ENCODE data around the gene BMPER.

BMPER gene

DNA sequence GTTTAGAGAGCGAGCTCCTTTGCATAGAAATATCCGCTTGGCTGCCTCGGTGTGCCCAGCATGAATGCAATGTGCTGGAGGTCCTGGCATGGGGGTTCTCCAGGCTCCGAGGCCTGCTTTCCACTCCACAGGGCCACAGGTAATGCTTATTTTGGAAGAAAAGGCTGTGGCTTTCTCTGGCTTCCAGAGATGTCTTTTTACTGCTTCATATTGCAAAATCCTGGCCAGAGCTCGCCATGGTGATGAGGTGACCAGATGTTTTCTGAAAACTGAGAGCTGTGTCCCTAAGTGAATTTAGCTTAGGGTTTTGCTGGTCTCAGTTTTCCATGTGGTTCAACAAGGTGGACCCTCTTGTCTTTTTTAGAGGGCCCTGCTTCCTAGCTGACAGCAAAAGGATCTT, 65.2 kb downstream of the BMPER start:
- no peak for DNase-seq (ENCODE audit: low spot score)

DNA sequence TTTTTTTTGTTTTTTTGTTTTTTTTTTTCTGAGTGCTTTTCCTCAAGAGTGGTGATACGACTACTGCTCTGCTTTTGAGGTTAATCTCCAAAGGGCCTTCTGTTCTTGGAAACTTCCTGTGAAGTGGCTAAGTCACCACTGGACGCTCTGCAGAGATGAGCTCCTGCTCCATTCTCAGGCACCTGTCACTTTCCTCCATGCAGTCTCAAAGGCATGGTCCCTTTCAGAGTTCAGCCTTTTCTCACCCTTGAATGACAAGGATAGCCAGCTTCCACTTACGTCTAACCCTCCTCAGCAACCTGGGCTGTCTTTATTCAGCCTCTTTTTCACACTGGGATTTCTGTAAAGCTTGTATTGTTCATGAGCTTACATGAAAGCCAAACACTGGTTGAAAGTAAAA, 65.8 kb downstream of the BMPER start:
- DNase-seq (ENCODE audit: low spot score): no peak

DNA sequence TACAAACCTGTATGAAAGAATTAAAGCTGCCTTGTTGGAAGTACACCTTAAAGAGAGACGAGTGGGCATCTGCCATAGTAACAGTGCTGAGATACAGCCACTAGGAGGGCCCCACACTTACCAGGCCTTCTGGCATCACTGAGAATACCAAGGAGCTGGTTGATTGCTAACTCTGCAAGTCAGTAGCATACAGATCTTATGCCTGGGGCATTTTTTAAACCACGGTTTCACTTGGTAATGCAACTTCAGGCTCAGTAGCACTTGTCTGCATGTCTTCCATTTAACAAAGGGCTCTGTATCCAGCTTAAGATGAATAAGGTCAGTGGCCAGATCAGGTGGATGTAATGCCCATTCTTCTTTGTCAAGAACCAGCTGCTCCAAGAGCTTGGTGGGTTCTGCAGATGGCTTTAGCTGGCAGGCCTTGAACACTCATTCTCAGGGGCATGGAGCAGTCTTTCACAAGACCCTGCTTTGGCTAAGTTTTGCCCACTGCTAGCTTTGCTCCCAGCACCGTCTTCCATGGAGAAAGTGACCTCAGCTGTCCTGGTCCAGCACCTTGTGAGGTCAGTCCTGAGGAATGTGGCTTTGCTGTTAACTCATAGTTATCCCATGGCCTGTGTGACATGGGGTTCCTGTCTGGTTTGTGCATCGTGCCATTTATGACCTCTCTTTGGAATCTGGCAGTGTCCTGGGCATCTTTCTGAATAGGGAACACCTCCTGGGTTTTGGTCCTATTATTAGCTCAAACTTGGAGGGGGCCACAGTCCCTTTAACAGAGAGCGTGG, 68.1 kb downstream of the BMPER start:
- DNase-seq (ENCODE audit: low spot score): peak; percentile 21

DNA sequence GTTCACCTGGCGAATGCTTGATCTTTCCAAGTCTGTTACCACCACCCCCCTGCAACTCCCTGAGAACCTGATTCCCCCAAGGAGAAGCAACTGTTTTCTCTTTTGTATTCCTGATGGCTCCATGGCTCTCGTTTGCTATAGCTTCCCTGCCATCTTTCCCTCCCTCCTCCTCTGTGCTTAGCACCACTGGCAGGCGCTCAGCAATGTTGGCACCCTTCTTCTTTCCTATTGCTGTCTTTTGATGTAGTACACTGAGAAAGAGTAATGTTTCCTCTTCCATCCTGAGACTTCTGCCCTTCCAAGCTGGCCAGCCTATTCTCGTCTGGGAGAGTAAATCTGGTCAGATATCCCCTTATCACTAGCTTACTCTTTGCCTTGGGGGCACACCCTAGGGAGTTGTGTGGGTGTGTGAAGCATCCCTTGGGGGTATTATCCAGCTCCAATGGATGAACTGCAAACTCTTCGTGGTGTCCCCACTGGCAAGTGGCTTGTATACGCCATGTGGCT, 74.0 kb downstream of the BMPER start:
- DNase-seq (ENCODE audit: low spot score): no peak

DNA sequence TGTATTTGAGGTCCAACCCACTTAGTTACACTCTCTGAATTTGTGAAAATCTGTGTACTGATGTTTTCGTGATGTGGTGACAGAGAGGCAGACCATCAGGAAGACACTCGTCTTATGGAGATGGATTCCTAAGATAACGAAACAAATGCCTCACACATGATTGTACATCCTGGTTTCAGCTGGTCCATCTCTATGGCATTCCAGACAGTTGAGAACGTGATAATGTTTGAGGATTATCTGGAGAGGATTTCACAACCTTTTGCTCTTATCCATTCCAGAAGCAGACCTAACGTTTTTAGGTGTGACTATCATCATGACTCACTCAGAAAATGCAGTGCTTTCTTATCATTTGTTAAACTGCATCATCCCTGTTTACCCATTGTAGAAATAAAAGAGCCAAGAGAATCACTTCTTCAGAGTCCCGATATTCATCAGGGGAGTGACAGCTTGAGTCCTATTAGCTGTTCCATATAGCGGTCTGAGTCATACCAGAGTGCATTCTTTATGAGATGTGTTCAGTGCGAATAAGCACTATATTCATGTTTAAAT, 74.5 kb downstream of the BMPER start:
- DNase-seq (ENCODE audit: low spot score): peak; percentile 60

DNA sequence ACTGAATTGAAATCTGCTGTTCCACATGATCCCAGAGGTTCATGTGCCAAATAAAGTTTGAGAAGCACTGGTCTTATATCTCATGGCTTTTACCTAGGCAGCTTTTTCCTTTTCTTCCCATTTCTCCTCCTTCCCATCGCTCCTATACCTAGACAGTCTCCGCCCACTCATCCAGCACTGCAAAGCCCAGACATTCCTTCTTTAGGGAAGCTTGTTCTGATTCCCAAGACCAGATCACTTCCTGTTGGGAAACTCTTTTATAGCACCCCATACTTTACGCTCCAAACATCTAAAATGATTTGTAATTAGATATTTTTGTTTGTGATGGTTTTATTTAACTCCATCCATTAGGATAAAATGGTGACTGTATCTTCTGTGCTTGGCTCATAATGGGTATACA, 75.9 kb downstream of the BMPER start:
- DNase-seq (ENCODE audit: low spot score): no peak

DNA sequence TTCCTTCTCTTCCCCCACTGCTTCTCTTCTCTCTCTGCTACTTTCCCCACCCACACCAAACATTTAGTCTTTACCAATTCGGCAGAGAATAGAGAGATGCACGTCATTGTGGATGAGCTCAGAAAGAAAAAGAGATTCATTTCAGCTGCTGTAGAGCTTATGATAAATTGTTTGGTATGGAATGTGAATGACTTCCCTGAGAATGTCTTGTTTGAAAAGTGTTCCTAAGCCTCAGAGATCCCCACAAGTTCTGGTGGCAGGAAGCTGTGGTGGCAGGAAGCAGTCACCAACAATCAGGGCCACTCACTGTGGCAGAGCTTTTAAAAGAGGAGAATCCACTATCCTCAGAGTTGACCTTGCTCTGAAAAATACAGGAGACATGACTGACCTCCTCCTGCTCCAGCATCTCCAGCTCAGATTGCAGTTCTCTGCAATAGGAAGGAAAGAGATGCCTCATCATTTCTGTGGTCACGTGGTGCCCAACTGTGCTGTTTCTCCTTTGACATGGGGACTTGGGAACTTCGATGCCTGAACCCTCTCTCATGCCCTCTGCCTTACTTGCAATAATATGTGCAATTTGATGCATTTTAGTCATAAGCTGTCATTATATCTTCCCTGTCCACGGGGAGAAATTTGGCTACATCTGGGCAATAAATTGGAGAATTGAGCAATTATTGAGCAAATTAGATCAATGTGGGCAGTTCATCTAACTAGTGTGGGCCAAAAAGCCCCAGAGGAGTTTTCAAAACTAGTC, 76.5 kb downstream of the BMPER start:
- DNase-seq (ENCODE audit: low spot score): peak; percentile 13

DNA sequence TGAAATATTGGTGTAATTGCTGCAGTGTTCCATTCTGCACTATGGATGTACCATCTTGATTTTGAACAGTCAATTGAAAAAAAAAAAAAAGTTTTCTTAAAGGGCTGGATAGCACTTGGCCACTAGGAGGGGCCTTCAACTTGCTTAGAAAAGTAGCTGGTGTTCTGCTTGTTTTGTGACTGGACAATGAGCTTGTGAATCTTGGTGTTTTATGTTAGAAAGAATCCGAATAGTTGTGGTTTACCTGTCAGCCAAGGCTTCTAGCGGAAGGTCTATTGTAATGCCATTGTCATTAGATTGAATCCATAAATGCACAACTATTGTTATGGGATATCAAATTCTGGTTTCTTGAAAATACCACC, 77.1 kb downstream of the BMPER start:
- DNase-seq (ENCODE audit: low spot score): no peak

DNA sequence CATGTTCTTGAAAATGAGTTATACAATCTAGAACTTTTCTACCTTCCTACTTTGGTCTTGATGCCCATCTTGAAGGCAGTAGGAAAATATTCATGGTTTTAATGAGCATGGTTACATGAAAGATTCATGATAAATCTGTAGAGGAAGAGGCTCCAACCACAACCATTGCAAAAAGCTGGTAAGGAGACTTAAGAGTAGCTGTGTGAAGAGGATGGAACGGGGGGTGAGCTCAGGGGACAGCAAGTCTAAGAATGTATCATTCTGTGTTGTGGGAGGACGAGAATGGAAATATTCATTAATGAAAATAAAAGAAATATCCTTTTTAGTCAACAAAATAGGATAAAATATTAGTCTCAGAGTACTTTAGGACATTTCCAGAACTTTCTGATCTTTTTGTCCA, 81.1 kb downstream of the BMPER start:
- no peak for DNase-seq (ENCODE audit: low spot score)

DNA sequence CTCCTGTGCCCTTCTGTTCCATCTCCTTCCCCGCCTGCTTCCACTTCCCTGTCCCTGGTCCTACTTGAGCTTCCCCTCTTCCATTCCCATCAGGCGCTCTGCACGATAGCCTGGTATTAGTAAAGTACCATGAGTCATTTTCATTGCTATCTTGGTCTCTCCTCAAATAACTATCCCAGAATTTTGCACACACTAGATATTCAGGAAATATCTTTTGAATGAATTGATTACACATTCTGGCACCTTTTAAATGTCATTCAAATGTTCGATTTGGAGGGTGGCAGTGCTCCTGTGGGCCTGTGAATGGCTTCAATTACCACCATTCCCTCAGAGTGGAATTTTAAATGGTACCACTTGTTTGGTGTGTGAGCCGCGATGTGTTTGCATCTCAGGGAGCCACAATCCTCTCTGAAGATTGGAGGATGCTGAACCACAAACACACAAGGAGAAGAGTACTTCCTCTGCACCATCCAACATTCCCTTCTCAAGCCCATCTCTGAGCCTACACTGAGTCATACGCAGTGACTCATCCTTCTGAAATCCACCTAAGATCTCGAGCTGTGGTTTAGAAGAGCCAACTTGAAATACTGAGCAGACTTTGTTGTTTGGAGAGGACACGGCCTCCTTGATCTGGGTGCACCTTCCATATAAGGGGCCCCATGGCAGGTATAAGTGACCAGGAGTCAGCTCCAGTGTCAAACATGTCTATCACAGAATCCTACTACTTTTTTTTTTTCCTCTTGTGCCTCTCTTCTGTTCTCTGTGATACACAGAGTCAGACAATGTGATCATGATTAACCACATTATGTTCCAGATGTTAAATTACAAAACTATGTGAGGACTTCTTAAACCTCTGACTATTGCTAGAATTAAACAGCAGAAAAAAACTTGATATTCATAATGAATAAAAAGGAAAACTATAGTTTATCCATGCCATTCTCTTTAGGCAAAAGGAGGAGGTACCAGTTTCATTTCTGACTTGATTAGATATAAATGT, 81.9 kb downstream of the BMPER start:
- DNase-seq (ENCODE audit: low spot score): peak; percentile 76

DNA sequence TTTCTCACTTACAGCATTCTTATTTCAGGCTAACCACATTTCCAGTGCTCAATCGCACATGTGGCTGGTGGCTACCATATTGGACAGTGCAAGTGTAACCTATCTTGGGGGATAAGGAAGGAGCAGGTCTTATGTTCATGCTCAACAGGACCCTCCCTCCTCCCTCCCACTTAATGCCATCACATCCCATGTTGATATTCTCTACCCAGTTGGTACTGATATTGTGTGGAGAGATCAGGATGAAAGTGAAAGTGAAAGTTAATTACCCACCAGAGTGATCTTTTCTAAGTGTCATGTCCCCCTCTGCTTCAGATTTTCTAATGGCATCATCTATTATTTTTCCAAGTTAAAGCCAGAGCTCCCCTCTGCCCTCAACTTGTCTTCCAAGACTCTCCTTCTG, 91.6 kb downstream of the BMPER start:
- no peak for DNase-seq (ENCODE audit: low spot score)

DNA sequence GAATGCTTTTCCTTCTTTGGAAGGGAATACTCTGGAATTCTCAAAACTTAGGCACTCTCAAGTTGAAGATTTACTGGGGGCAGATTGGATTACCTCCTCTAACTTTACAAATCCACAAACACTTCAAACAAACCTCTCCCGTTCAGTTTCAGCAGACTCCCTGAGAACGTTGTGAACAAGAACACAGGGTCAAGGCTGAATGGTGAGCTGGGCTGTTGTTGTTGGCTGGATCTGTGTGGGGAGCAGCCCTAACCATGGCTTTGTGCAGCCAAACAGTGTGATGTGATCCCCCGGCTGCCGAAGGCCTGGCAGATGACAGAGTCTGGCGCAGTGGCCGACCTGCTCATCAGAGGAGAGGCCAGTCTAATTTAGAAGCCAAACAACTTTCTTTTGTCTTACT, 93.1 kb downstream of the BMPER start:
- no peak for DNase-seq (ENCODE audit: low spot score)

DNA sequence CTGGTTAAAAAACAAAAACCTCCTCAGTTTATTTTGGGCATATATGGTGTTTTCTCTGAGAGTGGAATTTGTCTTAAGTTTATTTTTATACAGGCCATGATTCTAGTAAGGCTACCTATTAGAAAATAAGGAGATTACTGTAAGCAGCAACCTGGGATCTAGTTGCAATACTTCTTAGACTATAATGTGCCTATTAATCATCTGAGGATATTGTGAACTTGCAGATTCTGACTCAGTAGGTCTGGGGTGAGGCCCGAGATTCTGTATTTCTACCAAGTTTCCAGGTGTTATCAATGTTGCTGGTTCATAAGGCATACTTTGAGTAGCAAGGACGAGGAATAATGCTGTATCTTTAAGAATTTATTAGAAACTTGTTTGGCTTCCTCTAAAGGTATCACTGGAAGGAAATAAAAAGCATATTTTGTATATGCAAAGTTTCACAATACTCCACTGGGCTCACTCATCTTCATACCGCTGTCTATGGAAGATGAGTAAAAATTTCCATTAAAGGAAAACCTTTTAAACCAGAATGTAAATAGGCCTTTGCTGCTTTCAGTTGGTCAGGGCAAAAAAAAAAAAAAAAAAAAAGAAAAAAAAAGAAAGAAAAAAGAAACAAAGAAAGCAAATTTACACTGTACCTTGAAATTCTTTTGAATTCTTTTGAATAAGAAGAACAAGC, 105.8 kb downstream of the BMPER start:
- DNase-seq (ENCODE audit: low spot score): no peak

DNA sequence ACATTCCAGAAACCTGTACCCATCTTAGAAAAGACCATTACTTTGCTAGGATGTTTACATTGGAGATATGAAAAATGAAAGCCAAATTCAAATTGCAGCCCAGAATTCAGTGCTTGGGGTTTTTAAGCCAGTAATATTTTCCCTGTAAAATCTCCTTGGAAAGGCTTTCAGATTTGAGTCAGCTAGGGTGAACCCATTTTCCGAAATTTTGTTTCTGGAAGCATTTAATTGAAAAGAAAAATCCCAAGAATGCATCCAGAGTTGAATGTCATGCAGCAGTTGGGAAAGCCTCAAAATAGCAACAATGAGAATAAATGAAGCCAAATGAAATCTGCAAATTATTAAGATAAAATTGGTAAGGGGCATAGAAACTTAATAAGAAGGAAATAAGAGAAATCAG, 106.4 kb downstream of the BMPER start:
- no peak for DNase-seq (ENCODE audit: low spot score)

DNA sequence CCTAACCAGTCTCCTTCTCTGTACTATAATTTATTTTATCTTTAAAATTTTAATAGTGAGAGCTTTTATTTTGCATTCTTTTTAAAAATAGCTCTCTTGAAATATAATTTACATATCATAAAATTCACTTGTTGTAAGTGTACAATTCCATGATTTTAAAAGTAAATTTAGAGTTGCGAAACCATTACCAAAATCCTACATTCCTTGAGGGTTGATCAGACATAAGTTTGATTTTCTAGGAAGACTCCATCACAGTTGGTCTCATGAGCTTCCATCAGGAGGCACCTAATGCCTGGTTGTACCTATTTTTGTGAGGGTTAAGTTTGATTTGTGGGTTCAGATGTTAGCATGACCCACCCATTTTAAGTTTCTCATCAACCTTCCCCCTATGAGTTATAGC, 108.1 kb downstream of the BMPER start:
- no peak for DNase-seq (ENCODE audit: low spot score)

DNA sequence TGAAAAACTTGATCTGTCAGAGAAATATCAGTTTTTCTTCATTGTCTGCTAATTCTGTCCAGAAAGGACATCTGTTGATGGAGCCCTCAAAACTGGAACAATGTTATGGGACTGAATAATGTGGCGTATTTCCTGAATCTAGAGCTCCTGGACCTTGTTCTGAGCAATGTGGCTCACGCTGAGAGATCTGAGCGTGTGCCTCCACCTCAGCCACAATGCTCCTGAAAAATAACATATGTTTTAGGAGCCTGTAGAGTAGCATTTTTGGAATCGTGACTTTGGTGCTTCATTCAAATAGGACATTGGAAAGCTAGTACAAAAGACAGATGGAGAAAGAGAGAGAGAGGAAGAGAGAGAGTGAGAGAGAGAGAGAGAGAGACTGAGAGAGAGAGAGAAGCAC, 110.3 kb downstream of the BMPER start:
- DNase-seq (ENCODE audit: low spot score): no peak

DNA sequence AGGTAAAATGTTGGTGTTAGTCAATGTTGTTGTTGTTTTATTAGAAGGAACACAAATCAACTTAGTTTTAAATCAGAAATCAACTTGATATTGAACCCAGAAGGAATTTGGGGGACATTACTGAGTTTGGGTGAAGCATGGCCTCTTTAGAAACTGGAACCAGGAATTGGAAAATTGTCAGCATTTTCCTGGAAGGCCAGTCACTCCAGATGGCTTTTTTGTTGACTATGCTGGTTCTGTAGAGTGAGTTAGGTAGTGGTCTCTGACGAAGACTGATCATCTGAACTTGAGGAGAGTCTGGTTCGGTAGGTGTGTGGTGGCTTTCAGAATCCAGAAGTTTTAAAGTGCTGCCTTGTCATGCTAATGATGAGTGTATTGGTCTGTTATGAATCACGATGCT, 111.5 kb downstream of the BMPER start:
- DNase-seq (ENCODE audit: low spot score): no peak

DNA sequence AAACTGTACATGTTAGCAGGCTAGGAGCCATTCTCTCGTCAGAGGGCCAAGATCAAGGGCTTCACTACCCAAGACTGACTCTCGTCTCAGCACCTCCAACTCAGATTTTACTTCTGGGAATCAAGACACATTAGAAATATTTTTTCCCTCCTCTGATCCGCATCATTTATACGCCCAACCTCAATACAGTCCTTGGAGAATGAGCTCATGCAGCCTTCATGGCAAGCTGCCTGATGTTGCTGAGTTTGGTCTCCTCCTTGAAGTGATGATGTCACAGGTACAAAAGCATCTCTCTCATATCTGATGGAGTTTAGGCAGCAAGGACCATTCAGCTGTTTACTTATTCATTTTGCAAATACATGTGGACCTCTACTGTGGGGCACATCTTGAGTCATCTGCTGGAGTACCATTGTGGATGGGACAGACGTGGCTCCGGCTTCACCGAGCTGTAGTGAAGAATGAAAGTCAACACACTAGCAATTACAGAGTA, 114.0 kb downstream of the BMPER start:
- DNase-seq (ENCODE audit: low spot score): no peak

DNA sequence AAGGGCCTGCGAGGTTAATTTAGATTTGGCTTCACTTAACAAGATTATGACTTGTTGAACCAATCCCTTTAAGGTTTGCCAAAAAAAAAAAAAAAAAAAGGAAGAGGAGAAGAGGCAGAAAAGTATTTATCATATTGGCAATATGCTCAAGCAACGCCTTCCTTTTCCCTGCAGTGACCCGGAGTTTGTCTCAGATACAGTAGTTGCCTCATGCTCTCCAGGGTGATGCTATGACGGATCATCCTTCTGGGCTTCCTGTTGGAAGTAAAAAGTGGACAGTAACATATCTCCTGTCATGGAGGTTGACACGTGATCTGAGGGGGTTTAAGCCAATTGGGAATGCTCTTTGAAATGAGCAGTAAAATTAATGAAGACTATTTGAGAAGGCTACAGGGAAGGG, 117.3 kb downstream of the BMPER start:
- no peak for DNase-seq (ENCODE audit: low spot score)

DNA sequence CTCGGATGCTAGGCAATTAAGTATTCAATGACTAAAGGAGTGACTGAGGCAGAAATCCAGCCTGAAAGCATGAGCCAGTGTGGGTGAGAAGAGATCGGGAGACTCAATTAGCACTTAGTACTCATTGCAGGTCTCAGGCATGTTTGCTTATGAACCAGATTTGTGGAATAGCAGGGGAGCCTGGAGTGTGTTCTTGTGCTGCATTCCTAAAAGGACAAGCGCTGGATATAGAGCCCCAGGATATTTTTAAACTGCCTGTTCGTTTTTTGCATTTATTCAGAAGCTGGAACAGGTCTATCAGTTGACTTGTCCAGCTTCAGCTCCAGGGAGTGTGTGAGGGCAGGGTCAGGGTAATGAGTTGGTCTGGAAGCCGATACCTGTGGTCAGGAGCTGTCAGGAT, 120.3 kb downstream of the BMPER start:
- DNase-seq (ENCODE audit: low spot score): no peak

DNA sequence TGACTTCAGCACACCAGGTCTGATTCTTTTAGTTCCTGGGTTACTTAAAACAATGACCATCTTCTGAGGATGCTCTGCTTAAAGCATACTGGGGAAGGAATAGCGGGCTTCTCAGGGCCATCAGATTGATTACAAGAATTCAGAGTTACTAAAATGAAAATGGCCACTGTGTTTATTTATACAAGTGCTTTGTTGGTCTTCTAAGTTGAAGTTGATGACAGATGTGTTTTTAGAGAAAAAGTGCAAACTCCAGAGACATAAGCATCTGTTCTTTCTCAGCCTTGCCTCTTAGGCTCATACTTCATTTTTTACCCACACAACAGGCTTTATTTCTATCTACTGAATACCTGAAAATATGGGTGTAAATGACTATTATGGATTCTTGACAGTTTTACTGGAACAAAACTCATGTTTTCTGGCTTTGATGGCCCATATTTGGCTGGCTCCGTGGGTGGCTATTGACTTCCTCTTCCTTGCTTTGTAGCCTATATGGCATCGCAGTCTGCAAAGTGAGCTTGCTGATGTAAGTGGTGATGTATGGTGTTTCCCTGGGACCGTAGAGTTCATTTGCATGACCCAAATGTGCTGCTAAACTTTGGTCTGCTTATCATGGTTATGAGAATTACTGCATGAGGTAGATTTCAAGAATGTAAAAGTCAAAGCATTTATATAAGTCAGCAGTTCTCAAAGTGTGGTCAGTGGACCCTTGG, 121.3 kb downstream of the BMPER start:
- DNase-seq (ENCODE audit: low spot score): no peak
